GM19438 (cell line): ENCODE data around the gene CXorf66.
"Not testable (repeated sequence)": the region's sequence is repeated elsewhere in the genome, so short reads cannot be mapped to it uniquely, and the experiment has no call there.

Experiments used
- ATAC-seq: cut with Tn5 transposase; IDR thresholded peaks from one replicate; pipeline ENCODE4 v1.9.1; 2021; ENCODE audit warnings: low read depth; ENCODE audit not compliant: unreplicated experiment

CXorf66 gene

GRCh38 chrX:139930401-139930800 is 34.9 kb downstream of the CXorf66 start:
- no peak for ATAC-seq

GRCh38 chrX:139929876-139930275 is 35.4 kb downstream of the CXorf66 start:
- ATAC-seq = no peak

- no peak for ATAC-seq
Observed at GRCh38 chrX:139924696-139925095, 40.6 kb downstream of the CXorf66 start.

- no peak for ATAC-seq
Observed at GRCh38 chrX:139924069-139924695, 41.1 kb downstream of the CXorf66 start.

- ATAC-seq = not testable (repeated sequence)
Observed at GRCh38 chrX:139921142-139921541, 44.2 kb downstream of the CXorf66 start.

GRCh38 chrX:139920316-139920715 is 45.0 kb downstream of the CXorf66 start:
- no peak for ATAC-seq

- ATAC-seq = no peak
Observed at GRCh38 chrX:139914421-139914820, 50.9 kb downstream of the CXorf66 start.

GRCh38 chrX:139909712-139910111 is 55.6 kb downstream of the CXorf66 start:
- peak; percentile 51 for ATAC-seq

GRCh38 chrX:139907078-139907477 is 58.2 kb downstream of the CXorf66 start:
- no peak for ATAC-seq

- ATAC-seq = no peak
Observed at GRCh38 chrX:139905743-139906142, 59.6 kb downstream of the CXorf66 start.
